Measurements from ENCODE around the gene AIG1. TPM values are rescaled to one million over a fixed set of nuclear protein-coding genes. Genes with fewer than 3 reads are reported as not detected.
"Not testable (repeated sequence)": the region's sequence is repeated elsewhere in the genome, so short reads cannot be mapped to it uniquely, and the experiment has no call there.

Gene AIG1
- total and polyA plus RNA-seq, 2 of the 4 experiments (the other 2 are of a cell fraction), result 21.3 to 27.1 TPM

GRCh38 chr6:143245656-143246055 is 185.0 kb downstream of the AIG1 start:
- no peak overlapping the region for H3K4me2 ChIP-seq (ENCODE audit: low read depth, low read length)
- no peak overlapping the region for H2BK5ac ChIP-seq (ENCODE audit: low read depth, low read length, poor library complexity, severe bottlenecking)
- H3K9me3 ChIP-seq (ENCODE audit: control insufficient read depth, insufficient read depth, low read length), result no peaks in the 10 kb centered on the region
- no peak overlapping the region for H3K18ac ChIP-seq (ENCODE audit: low read depth, low read length)
- no peak overlapping the region for H3K9ac ChIP-seq (ENCODE audit: low read depth, low read length)
- H3K56ac ChIP-seq (ENCODE audit: extremely low read depth, insufficient read depth, low read length), result no peak overlapping the region
- TF ChIP-seq SMC3 (IDR thresholded peaks at IDR 0.05; ENCODE audit: low read depth, low read length) (no peak), FOS (IDR thresholded peaks at IDR 0.05; ENCODE audit: low read depth, low read length) (no peak), MXI1 (IDR thresholded peaks at IDR 0.05; ENCODE audit: borderline replicate concordance, low read depth, low read length) (no peak), NFE2L2 (IDR thresholded peaks at IDR 0.05; ENCODE audit: low read depth, low read length) (no peak), MAZ (IDR thresholded peaks at IDR 0.05; ENCODE audit: borderline replicate concordance, low read depth, low read length) (no peak), USF2 (IDR thresholded peaks at IDR 0.05; ENCODE audit: low read depth, low read length) (no peak), BHLHE40 (IDR thresholded peaks at IDR 0.05; ENCODE audit: low read depth, low read length) (no peak), CEBPB (IDR thresholded peaks at IDR 0.05; ENCODE audit: low read depth, low read length) (no peak), RAD21 (IDR thresholded peaks at IDR 0.05; ENCODE audit: low read length) (no peak)
- H3K9me1 ChIP-seq (ENCODE audit: insufficient read depth, low read length), result no peaks in the 10 kb centered on the region
- H4K91ac ChIP-seq (ENCODE audit: insufficient read depth, low read depth, low read length), result no peak overlapping the region
- H2BK20ac ChIP-seq (ENCODE audit: low read depth, low read length), result no peak overlapping the region
- H4K5ac ChIP-seq (ENCODE audit: low read depth, low read length), result no peak overlapping the region
- ChIA-PET CTCF (no interaction called here), POLR2A (ENCODE audit: unreplicated experiment) (no interaction called here)
- H3K14ac ChIP-seq (replicated peaks; ENCODE audit: low read depth, low read length), result no peak overlapping the region
- H4K20me1 ChIP-seq (ENCODE audit: insufficient read depth, low read length), result no peaks in the 10 kb centered on the region
- intact Hi-C loops (cut with micrococcal nuclease) (no loop called here), in situ Hi-C loops (cut with MboI; ENCODE audit: low sequenced_read_pairs) (no loop called here), dilution Hi-C loops (cut with HindIII; ENCODE audit: low sequenced_read_pairs, unreplicated experiment) (no loop called here)
- H2AK5ac ChIP-seq (ENCODE audit: low read depth, low read length), result no peak overlapping the region
- no TSS peak for BruUV-seq (replicated peaks)
- H3K23ac ChIP-seq (ENCODE audit: low read depth, low read length), result no peak overlapping the region
- H2BK15ac ChIP-seq (ENCODE audit: low read depth, low read length), result no peak overlapping the region
- whole genome bisulfite sequencing, 2 experiments (ENCODE audit: extremely low coverage in 2 of 2, insufficient read length in 1 of 2), result no CpG with 5 or more reads among the region's 6 CpGs
- H2AK9ac ChIP-seq (replicated peaks; ENCODE audit: low read depth, low read length, poor library complexity), result no peak overlapping the region
- no peak for DNase-seq
- H2AFZ ChIP-seq (replicated peaks; ENCODE audit: low read length, poor library complexity), result no peak overlapping the region
- ATAC-seq (ENCODE audit: low read depth), result no peak
- H3K4me3 ChIP-seq (ENCODE audit: insufficient read depth, low read depth, low read length), result no peak overlapping the region
- H2BK120ac ChIP-seq (ENCODE audit: low read depth, low read length), result no peak overlapping the region
- no peaks in the 10 kb centered on the region for H3K4me1 ChIP-seq (ENCODE audit: control insufficient read depth, insufficient read depth, low read length)
- no peaks in the 10 kb centered on the region for H3K27me3 ChIP-seq (ENCODE audit: control insufficient read depth, insufficient read depth, low read length)
- H4K8ac ChIP-seq (ENCODE audit: low read depth in 2 of 2, low read length in 2 of 2), result no peak overlapping the region
- H3K79me1 ChIP-seq (ENCODE audit: low read depth in 1 of 2, low read length in 2 of 2), result no peaks in the 10 kb centered on the region
- no peaks in the 10 kb centered on the region for H3K36me3 ChIP-seq (ENCODE audit: control insufficient read depth, insufficient read depth, low read length)
- H3K27ac ChIP-seq (ENCODE audit: insufficient read depth, low read length), result no peak overlapping the region
- no peak overlapping the region for H3K4ac ChIP-seq (ENCODE audit: low read depth, low read length)

- H3K4me3 ChIP-seq (ENCODE audit: insufficient read depth, low read depth, low read length); H2AFZ ChIP-seq (replicated peaks; ENCODE audit: low read length, poor library complexity); H3K9ac ChIP-seq (ENCODE audit: low read depth, low read length); H3K79me1 ChIP-seq (ENCODE audit: low read depth in 1 of 2, low read length in 2 of 2); H3K27me3 ChIP-seq (ENCODE audit: control insufficient read depth, insufficient read depth, low read length); H3K4ac ChIP-seq (ENCODE audit: low read depth, low read length); H2BK20ac ChIP-seq (ENCODE audit: low read depth, low read length); H4K8ac ChIP-seq (ENCODE audit: low read depth in 2 of 2, low read length in 2 of 2); dilution Hi-C loops (cut with HindIII; ENCODE audit: low sequenced_read_pairs, unreplicated experiment); H2BK15ac ChIP-seq (ENCODE audit: low read depth, low read length); H3K9me1 ChIP-seq (ENCODE audit: insufficient read depth, low read length); DNase-seq; H3K9me3 ChIP-seq (ENCODE audit: control insufficient read depth, insufficient read depth, low read length); H4K91ac ChIP-seq (ENCODE audit: insufficient read depth, low read depth, low read length); H2AK5ac ChIP-seq (ENCODE audit: low read depth, low read length); H3K23ac ChIP-seq (ENCODE audit: low read depth, low read length); in situ Hi-C loops (cut with MboI; ENCODE audit: low sequenced_read_pairs); CTCF ChIA-PET; intact Hi-C loops (cut with micrococcal nuclease); H3K27ac ChIP-seq (ENCODE audit: insufficient read depth, low read length); H2AK9ac ChIP-seq (replicated peaks; ENCODE audit: low read depth, low read length, poor library complexity); H3K56ac ChIP-seq (ENCODE audit: extremely low read depth, insufficient read depth, low read length); H3K14ac ChIP-seq (replicated peaks; ENCODE audit: low read depth, low read length); H3K18ac ChIP-seq (ENCODE audit: low read depth, low read length); BruUV-seq (replicated peaks); H3K36me3 ChIP-seq (ENCODE audit: control insufficient read depth, insufficient read depth, low read length); H4K20me1 ChIP-seq (ENCODE audit: insufficient read depth, low read length); H2BK5ac ChIP-seq (ENCODE audit: low read depth, low read length, poor library complexity, severe bottlenecking); POLR2A ChIA-PET (ENCODE audit: unreplicated experiment); H4K5ac ChIP-seq (ENCODE audit: low read depth, low read length); H2BK120ac ChIP-seq (ENCODE audit: low read depth, low read length); H3K4me1 ChIP-seq (ENCODE audit: control insufficient read depth, insufficient read depth, low read length); H3K4me2 ChIP-seq (ENCODE audit: low read depth, low read length); ATAC-seq (ENCODE audit: low read depth): not testable (repeated sequence)
- WGBS, 2 experiments (ENCODE audit: extremely low coverage in 2 of 2, insufficient read length in 1 of 2), result 80% methylated on average over 1 of the region's 4 CpGs; no CpG with 5 or more reads in 1 of the 2 experiments
These were observed 185.6 kb downstream of the AIG1 start for GRCh38 chr6:143246166-143246775.
